SK-N-SH (cell line): ENCODE measurements around the gene PPP1R11. TPM values are rescaled to one million over a fixed set of nuclear protein-coding genes. Genes with fewer than 3 reads are reported as not detected.
"Not testable (repeated sequence)": the region's sequence is repeated elsewhere in the genome, so short reads cannot be mapped to it uniquely, and the experiment has no call there.

Source experiments
- CTCF ChIA-PET: fragments of 300-600, 350-600 bp; formaldehyde crosslinking; extraction: SDS; loops from one replicate; lab custom pipeline; 2021; lab: Yijun Ruan, JAX
- POLR2A ChIA-PET: fragments of 350-600 bp; sonication (Branson Sonifier 250); formaldehyde crosslinking; extraction: SDS; loops from one replicate; lab custom pipeline; 2020; ENCODE audit warnings: antibody characterized with exemption, inconsistent platforms; lab: Yijun Ruan, JAX
- DNase-seq: peaks from one replicate; pipeline ENCODE4 v3.0.0; 2012
- H2AFZ ChIP-seq: fragments of 200-600 bp; sonication (generic); 2 replicates; pipeline ENCODE4 v1.8.1; 2016; ENCODE audit warnings: antibody characterized with exemption, mild to moderate bottlenecking, low read depth
- H3F3A ChIP-seq: fragments of 200-600 bp; sonication (generic); replicated peaks from 2 replicates; pipeline ENCODE3; 2016; ENCODE audit warnings: antibody characterized with exemption, mild to moderate bottlenecking; ENCODE audit not compliant: insufficient read depth
- H3K27ac ChIP-seq, 2 experiments: fragments of 200-500 bp in 1 of 2; fragments of 200-600 bp in 1 of 2; sonication (Bioruptor generic) in 1 of 2; sonication (generic), shearing (Covaris generic) in 1 of 2; 2 replicates each; pipeline versions ENCODE4 v1.5.1 to v1.6.1; 2014 to 2016; ENCODE audit warnings: low read depth in 2 of 2, inconsistent platforms in 1 of 2, low read length in 1 of 2, mild to moderate bottlenecking in 1 of 2, mixed read lengths in 1 of 2
- H3K27me3 ChIP-seq: fragments of 200-600 bp; sonication (generic), shearing (Covaris generic); 2 replicates; pipeline ENCODE4 v1.6.1; 2016; ENCODE audit warnings: mixed run types; ENCODE audit not compliant: insufficient read depth
- H3K36me3 ChIP-seq, 2 experiments: fragments of 200-500 bp in 1 of 2; fragments of 200-600 bp in 1 of 2; sonication (Bioruptor generic) in 1 of 2; sonication (generic) in 1 of 2; replicated peaks in 1 of 2; 2 replicates each; pipeline versions ENCODE3 to v1.5.1; 2014 to 2016; ENCODE audit warnings: low read length in 1 of 2, mild to moderate bottlenecking in 1 of 2; ENCODE audit not compliant: insufficient read depth in 2 of 2, control insufficient read depth in 1 of 2
- H3K4me1 ChIP-seq, 2 experiments: fragments of 200-500 bp in 1 of 2; fragments of 200-600 bp in 1 of 2; sonication (Bioruptor generic) in 1 of 2; sonication (generic), shearing (Covaris generic) in 1 of 2; 2 replicates each; pipeline versions ENCODE4 v1.5.1 to v1.6.1; 2014 to 2016; ENCODE audit warnings: low read depth in 1 of 2, low read length in 1 of 2, mixed run types in 1 of 2; ENCODE audit not compliant: insufficient read depth in 2 of 2, control insufficient read depth in 1 of 2
- H3K4me2 ChIP-seq: fragments of 200-600 bp; sonication (generic), shearing (Covaris generic); 2 replicates; pipeline ENCODE4 v1.6.1; 2017; ENCODE audit warnings: mixed run types
- H3K4me3 ChIP-seq, 2 experiments: fragments of 200-500 bp in 1 of 2; fragments of 200-600 bp in 1 of 2; sonication (Bioruptor generic) in 1 of 2; sonication (generic), shearing (Covaris generic) in 1 of 2; 2 replicates each; pipeline versions ENCODE4 v1.5.1 to v1.8.1; 2014 to 2016; ENCODE audit warnings: low read depth in 2 of 2, inconsistent platforms in 1 of 2, low read length in 1 of 2, mild to moderate bottlenecking in 1 of 2, mixed read lengths in 1 of 2, moderate library complexity in 1 of 2
- H3K79me2 ChIP-seq: fragments of 200-600 bp; sonication (generic); 2 replicates; pipeline ENCODE4 v1.8.1; 2017; ENCODE audit warnings: mild to moderate bottlenecking; ENCODE audit not compliant: insufficient read depth
- H3K9ac ChIP-seq: fragments of 200-600 bp; sonication (generic); 2 replicates; pipeline ENCODE4 v1.6.1; 2017; ENCODE audit warnings: mixed run types
- H3K9me2 ChIP-seq: fragments of 200-600 bp; sonication (generic); 2 replicates; pipeline ENCODE4 v1.6.1; 2017; ENCODE audit warnings: mixed run types
- H3K9me3 ChIP-seq: fragments of 200-600 bp; sonication (generic); 2 replicates; pipeline ENCODE4 v1.6.1; 2017; ENCODE audit warnings: mixed run types, mild to moderate bottlenecking, moderate library complexity
- H4K20me1 ChIP-seq: fragments of 200-600 bp; sonication (generic); 2 replicates; pipeline ENCODE4 v1.6.1; 2017; ENCODE audit warnings: mild to moderate bottlenecking, mixed run types; ENCODE audit not compliant: insufficient read depth
- FOSL2 ChIP-seq: IDR thresholded peaks from 2 replicates; pipeline ENCODE4 v1.4.0; 2012; ENCODE audit warnings: low read depth, mild to moderate bottlenecking, moderate library complexity, borderline replicate concordance
- FOXM1 ChIP-seq: IDR thresholded peaks from 2 replicates; pipeline ENCODE4 v1.4.0; 2012; ENCODE audit warnings: low read depth, mild to moderate bottlenecking
- GATA2 ChIP-seq: sonication (generic); formaldehyde crosslinking; IDR thresholded peaks from 2 replicates; pipeline ENCODE4 v1.5.0; 2020; ENCODE audit warnings: mild to moderate bottlenecking, missing genetic modification reagents
- JUND ChIP-seq: IDR thresholded peaks from 2 replicates; pipeline ENCODE4 v1.4.0; 2012
- MEF2A ChIP-seq: IDR thresholded peaks from 2 replicates; pipeline ENCODE4 v1.4.0; 2012; ENCODE audit warnings: low read depth, borderline replicate concordance
- RCOR1 ChIP-seq: fragments of 150-350 bp; IDR thresholded peaks from 2 replicates; pipeline ENCODE4 v1.6.1; 2017; ENCODE audit warnings: antibody characterized with exemption, low read length
- RFX5 ChIP-seq: IDR thresholded peaks from 2 replicates; pipeline ENCODE4 v1.6.1; 2012; ENCODE audit warnings: mild to moderate bottlenecking, improper control_type of control experiment, low read length
- SIN3A ChIP-seq: IDR thresholded peaks from 2 replicates; pipeline ENCODE4 v1.6.1; 2012; ENCODE audit warnings: low read depth, mild to moderate bottlenecking, low read length, moderate library complexity, borderline replicate concordance
- SMC3 ChIP-seq: IDR thresholded peaks from 2 replicates; pipeline ENCODE4 v1.6.1; 2012; ENCODE audit warnings: low read depth, low read length, improper control_type of control experiment
- TEAD4 ChIP-seq: IDR thresholded peaks from 2 replicates; pipeline ENCODE4 v1.4.0; 2012; ENCODE audit warnings: mild to moderate bottlenecking, borderline replicate concordance; ENCODE audit not compliant: insufficient read depth
- USF1 ChIP-seq: IDR thresholded peaks from 2 replicates; pipeline ENCODE4 v1.4.0; 2012; ENCODE audit warnings: low read depth, borderline replicate concordance
- YY1 ChIP-seq: IDR thresholded peaks from 2 replicates; pipeline ENCODE4 v1.4.0; 2012; ENCODE audit warnings: low read depth, mild to moderate bottlenecking
- WGBS: methylation state at CpG from one replicate; pipeline ENCODE4 v1.1.6; 2017; ENCODE audit warnings: low lambda C conversion rate; 5-methylcytosine and 5-hydroxymethylcytosine counted together
- polyA plus RNA-seq, 3 experiments: library from polyadenylated mRNA; depleted of rRNA; stranded (reverse); fragments of >200 nt; gene quantifications; 2 replicates each; pipeline ENCODE4 v1.2.3, GENCODE V29; 2012
- TF ChIP-seq, protein P1 (sequence below): fragments of 150-350 bp; IDR thresholded peaks from 2 replicates; pipeline ENCODE4 v1.6.1; 2016; ENCODE audit warnings: mild to moderate bottlenecking, low read depth, low read length
- TF ChIP-seq, protein P2 (sequence below): IDR thresholded peaks from 2 replicates; pipeline ENCODE4 v1.6.1; 2012; ENCODE audit warnings: mild to moderate bottlenecking, low read depth, low read length, moderate library complexity
- TF ChIP-seq, protein P3 (sequence below): fragments of 150-350 bp; IDR thresholded peaks from 2 replicates; pipeline ENCODE4 v1.6.1; 2017; ENCODE audit warnings: antibody characterized with exemption, low read length, low read depth, borderline replicate concordance
- TF ChIP-seq, protein P4 (sequence below): IDR thresholded peaks from 2 replicates; pipeline ENCODE4 v1.4.0; 2012; ENCODE audit warnings: low read depth, borderline replicate concordance

Gene PPP1R11
- polyA plus RNA-seq, 1 of the 3 experiments (the other 2 are of a cell fraction): 46.8 TPM

- no peaks in the 10 kb centered on the region for H3K4me1 ChIP-seq
- CTCF ChIA-PET: interaction anchor here (0.9 to 2.8 kb wide), 2 partner anchors 9 to 175 kb away, joined by 3 to 16 read pairs; no protein-coding TSS in a partner anchor
- DNase-seq: no peak
Measured at GRCh38 chr6:30022189-30022588, 44.8 kb upstream of the PPP1R11 start.

DNA sequence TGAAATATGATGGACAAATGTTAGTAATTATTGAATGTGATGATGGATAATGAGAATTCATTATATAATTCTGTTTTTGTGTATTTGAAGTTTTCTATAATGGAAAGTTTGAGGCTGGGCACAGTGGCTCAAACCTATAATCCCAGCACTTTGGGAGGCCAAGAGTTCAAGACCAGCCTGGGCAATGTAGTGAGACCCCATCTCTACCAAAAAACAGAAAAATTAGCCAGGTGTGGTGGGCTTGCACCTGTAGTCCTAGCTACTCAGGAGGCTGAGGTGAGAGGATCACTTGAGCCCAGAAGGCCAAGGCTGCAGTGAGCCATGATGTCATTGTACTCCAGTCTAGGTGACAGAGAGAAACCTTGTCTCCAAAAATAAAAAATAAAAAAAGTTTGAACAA lies 44.3 kb upstream of the PPP1R11 start:
- H2AFZ ChIP-seq, POLR2A ChIA-PET, H3K36me3 ChIP-seq, H3K9me2 ChIP-seq, H3K27me3 ChIP-seq, H3K9me3 ChIP-seq, H3K4me3 ChIP-seq, DNase-seq, H3K4me1 ChIP-seq, H3F3A ChIP-seq, H4K20me1 ChIP-seq, H3K79me2 ChIP-seq, H3K27ac ChIP-seq, H3K9ac ChIP-seq, H3K4me2 ChIP-seq: not testable (repeated sequence)
- CTCF ChIA-PET: interaction anchor here (1.0 to 2.8 kb wide), 3 partner anchors 9 to 175 kb away, joined by 3 to 16 read pairs (median 4); no protein-coding TSS in a partner anchor

More at GRCh38 chr6:30022189-30022588, 44.8 kb upstream of the PPP1R11 start:
- Histone ChIP-seq H3K9ac (no peak overlapping the region), H3K4me2 (no peak overlapping the region), H2AFZ (no peak overlapping the region), H3K27ac (no peak overlapping the region), H3K79me2 (no peaks in the 10 kb centered on the region), H3K9me2 (no peaks in the 10 kb centered on the region), H3K36me3 (peaks cover 0 to 5% of the 10 kb centered on the region in 2 experiments), H4K20me1 (no peaks in the 10 kb centered on the region), H3F3A (no peaks in the 10 kb centered on the region)
- 75% methylated on average over 3 of the region's 3 CpGs for WGBS
- TF ChIP-seq, protein P1, sequence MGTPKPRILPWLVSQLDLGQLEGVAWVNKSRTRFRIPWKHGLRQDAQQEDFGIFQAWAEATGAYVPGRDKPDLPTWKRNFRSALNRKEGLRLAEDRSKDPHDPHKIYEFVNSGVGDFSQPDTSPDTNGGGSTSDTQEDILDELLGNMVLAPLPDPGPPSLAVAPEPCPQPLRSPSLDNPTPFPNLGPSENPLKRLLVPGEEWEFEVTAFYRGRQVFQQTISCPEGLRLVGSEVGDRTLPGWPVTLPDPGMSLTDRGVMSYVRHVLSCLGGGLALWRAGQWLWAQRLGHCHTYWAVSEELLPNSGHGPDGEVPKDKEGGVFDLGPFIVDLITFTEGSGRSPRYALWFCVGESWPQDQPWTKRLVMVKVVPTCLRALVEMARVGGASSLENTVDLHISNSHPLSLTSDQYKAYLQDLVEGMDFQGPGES: no peak
- TF ChIP-seq USF1 (no peak), YY1 (no peak), FOXM1 (no peak), TEAD4 (no peak), RCOR1 (no peak), GATA2 (CRISPR knock-in tag) (no peak), SMC3 (no peak), JUND (no peak), FOSL2 (no peak), SIN3A (no peak), MEF2A (no peak), RFX5 (no peak)
- TF ChIP-seq, protein P2, sequence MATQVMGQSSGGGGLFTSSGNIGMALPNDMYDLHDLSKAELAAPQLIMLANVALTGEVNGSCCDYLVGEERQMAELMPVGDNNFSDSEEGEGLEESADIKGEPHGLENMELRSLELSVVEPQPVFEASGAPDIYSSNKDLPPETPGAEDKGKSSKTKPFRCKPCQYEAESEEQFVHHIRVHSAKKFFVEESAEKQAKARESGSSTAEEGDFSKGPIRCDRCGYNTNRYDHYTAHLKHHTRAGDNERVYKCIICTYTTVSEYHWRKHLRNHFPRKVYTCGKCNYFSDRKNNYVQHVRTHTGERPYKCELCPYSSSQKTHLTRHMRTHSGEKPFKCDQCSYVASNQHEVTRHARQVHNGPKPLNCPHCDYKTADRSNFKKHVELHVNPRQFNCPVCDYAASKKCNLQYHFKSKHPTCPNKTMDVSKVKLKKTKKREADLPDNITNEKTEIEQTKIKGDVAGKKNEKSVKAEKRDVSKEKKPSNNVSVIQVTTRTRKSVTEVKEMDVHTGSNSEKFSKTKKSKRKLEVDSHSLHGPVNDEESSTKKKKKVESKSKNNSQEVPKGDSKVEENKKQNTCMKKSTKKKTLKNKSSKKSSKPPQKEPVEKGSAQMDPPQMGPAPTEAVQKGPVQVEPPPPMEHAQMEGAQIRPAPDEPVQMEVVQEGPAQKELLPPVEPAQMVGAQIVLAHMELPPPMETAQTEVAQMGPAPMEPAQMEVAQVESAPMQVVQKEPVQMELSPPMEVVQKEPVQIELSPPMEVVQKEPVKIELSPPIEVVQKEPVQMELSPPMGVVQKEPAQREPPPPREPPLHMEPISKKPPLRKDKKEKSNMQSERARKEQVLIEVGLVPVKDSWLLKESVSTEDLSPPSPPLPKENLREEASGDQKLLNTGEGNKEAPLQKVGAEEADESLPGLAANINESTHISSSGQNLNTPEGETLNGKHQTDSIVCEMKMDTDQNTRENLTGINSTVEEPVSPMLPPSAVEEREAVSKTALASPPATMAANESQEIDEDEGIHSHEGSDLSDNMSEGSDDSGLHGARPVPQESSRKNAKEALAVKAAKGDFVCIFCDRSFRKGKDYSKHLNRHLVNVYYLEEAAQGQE: no peak
- TF ChIP-seq, protein P3, sequence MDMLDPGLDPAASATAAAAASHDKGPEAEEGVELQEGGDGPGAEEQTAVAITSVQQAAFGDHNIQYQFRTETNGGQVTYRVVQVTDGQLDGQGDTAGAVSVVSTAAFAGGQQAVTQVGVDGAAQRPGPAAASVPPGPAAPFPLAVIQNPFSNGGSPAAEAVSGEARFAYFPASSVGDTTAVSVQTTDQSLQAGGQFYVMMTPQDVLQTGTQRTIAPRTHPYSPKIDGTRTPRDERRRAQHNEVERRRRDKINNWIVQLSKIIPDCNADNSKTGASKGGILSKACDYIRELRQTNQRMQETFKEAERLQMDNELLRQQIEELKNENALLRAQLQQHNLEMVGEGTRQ: no peak
- TF ChIP-seq, protein P4, sequence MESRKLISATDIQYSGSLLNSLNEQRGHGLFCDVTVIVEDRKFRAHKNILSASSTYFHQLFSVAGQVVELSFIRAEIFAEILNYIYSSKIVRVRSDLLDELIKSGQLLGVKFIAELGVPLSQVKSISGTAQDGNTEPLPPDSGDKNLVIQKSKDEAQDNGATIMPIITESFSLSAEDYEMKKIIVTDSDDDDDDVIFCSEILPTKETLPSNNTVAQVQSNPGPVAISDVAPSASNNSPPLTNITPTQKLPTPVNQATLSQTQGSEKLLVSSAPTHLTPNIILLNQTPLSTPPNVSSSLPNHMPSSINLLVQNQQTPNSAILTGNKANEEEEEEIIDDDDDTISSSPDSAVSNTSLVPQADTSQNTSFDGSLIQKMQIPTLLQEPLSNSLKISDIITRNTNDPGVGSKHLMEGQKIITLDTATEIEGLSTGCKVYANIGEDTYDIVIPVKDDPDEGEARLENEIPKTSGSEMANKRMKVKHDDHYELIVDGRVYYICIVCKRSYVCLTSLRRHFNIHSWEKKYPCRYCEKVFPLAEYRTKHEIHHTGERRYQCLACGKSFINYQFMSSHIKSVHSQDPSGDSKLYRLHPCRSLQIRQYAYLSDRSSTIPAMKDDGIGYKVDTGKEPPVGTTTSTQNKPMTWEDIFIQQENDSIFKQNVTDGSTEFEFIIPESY: no peak
- TF ChIP-seq, all 33 proteins: peak for 0
- POLR2A ChIA-PET: no interaction called here
- H3K4me3 ChIP-seq: no peak overlapping the region
- H3K9me3 ChIP-seq: no peaks in the 10 kb centered on the region
- H3K27me3 ChIP-seq: no peaks in the 10 kb centered on the region
